K562 (cell line): ENCODE measurements around the gene NDUFA6. TPM values are rescaled to one million over a fixed set of nuclear protein-coding genes. Genes with fewer than 3 reads are reported as not detected.
A peak's percentile ranks its signal among the peaks of the same experiment; 100 is the strongest.

Experiments
- CAMTA2 ChIP-seq: fragments of 250-450 bp; sonication (Bioruptor Pico); conservative IDR thresholded peaks from 2 replicates; pipeline ENCODE4 v1.5.1; 2022
- HMGN3 ChIP-seq: IDR thresholded peaks from 2 replicates; pipeline ENCODE4 v1.6.1; 2011; ENCODE audit warnings: borderline replicate concordance, low read depth, mild to moderate bottlenecking, mixed read lengths, low read length; ENCODE audit not compliant: insufficient read length; ENCODE audit errors: extremely low read depth
- KAT7 ChIP-seq: sonication (generic); formaldehyde crosslinking; IDR thresholded peaks from 2 replicates; pipeline ENCODE4 v1.8.0; 2022; ENCODE audit warnings: missing genetic modification reagents, mild to moderate bottlenecking, borderline replicate concordance
- L3MBTL2 ChIP-seq: fragments of 450-650 bp; IDR thresholded peaks from 2 replicates; pipeline ENCODE4 v1.6.1; 2016; ENCODE audit warnings: mild to moderate bottlenecking, moderate library complexity
- SOX6 ChIP-seq: fragments of 450-650 bp; IDR thresholded peaks from 2 replicates; pipeline ENCODE4 v1.6.1; 2014; ENCODE audit warnings: mild to moderate bottlenecking
- ZBTB17 ChIP-seq: fragments of 450-650 bp; formaldehyde crosslinking; IDR thresholded peaks from 2 replicates; pipeline ENCODE4 v1.4.0; 2020; ENCODE audit warnings: mild to moderate bottlenecking
- ZNF146 ChIP-seq: IDR thresholded peaks from one replicate; pipeline ENCODE4 v1.6.1; 2018; ENCODE audit warnings: missing compliant biosample characterization; ENCODE audit not compliant: unreplicated experiment
- ZNF311 ChIP-seq: fragments of 250-450 bp; sonication (Bioruptor Pico); IDR thresholded peaks from 2 replicates; pipeline ENCODE4 v1.4.0; 2020; ENCODE audit warnings: mild to moderate bottlenecking, moderate library complexity
- ZNF584 ChIP-seq: fragments of 200-800 bp; sonication (Bioruptor generic); IDR thresholded peaks from 2 replicates; pipeline ENCODE4 v1.6.1; 2016; ENCODE audit warnings: low read depth, mild to moderate bottlenecking, missing genetic modification characterization, missing compliant biosample characterization
- polyA plus RNA-seq, 8 experiments: library from polyadenylated mRNA; depleted of rRNA in 4 of 8; stranded (reverse) in 5 of 8; unstranded in 3 of 8; fragments of >200 nt; fragmentation: Nextera tagmentation in 2 of 8; fragmentation: Illumina TruSeq in 1 of 8; extraction: Ambion mirVana in 2 of 8; extraction: Trizol in 1 of 8; gene quantifications; 2 replicates each; pipeline versions ENCODE4 v1.2.1 to v1.2.3, GENCODE V29; 2011 to 2014; ENCODE audit warnings: inconsistent platforms in 1 of 8, missing spikeins in 1 of 8
- total RNA-seq, 7 experiments: library from RNA; depleted of rRNA in 6 of 7; stranded (reverse); fragments of >200 nt in 6 of 7; fragmentation: Illumina TruSeq in 2 of 7; extraction: Trizol in 2 of 7; gene quantifications; 2 replicates each; pipeline versions ENCODE4 v1.2.1 to v1.2.3, GENCODE V29; 2011 to 2021; ENCODE audit warnings: low replicate concordance in 1 of 7
- TF ChIP-seq, protein P1 (sequence below): conservative IDR thresholded peaks from 2 replicates; pipeline ENCODE4 v1.6.1; 2011; ENCODE audit warnings: low read depth, mild to moderate bottlenecking, low read length; ENCODE audit not compliant: control insufficient read depth
- TF ChIP-seq, protein P2 (sequence below): sonication (generic); formaldehyde crosslinking; IDR thresholded peaks from 2 replicates; pipeline ENCODE4 v1.8.0; 2023; ENCODE audit warnings: missing genetic modification reagents, mild to moderate bottlenecking, borderline replicate concordance
- TF ChIP-seq, protein P3 (sequence below): fragments of 250-450 bp; sonication (Bioruptor Pico); IDR thresholded peaks from 2 replicates; pipeline ENCODE4 v1.8.0; 2022; ENCODE audit warnings: moderate library complexity, mild to moderate bottlenecking, inconsistent platforms
- TF ChIP-seq, protein P4 (sequence below): fragments of 250-450 bp; sonication (Bioruptor Pico); IDR thresholded peaks from 2 replicates; pipeline ENCODE4 v1.8.0; 2021; ENCODE audit warnings: moderate library complexity, mild to moderate bottlenecking, inconsistent platforms
- TF ChIP-seq, protein P5 (sequence below), 2 experiments: fragments of 150-350 bp in 1 of 2; IDR thresholded peaks; 2 replicates each; pipeline ENCODE4 v1.6.1; 2012 to 2016; ENCODE audit warnings: low read depth in 2 of 2, low read length in 2 of 2, mild to moderate bottlenecking in 1 of 2, moderate library complexity in 1 of 2

NDUFA6 gene
- total and polyA plus RNA-seq, 9 of the 15 experiments (the other 6 are each of a cell fraction or from before 2014, with no cell fraction given) = 90.0 to 474 (median 128) TPM

DNA sequence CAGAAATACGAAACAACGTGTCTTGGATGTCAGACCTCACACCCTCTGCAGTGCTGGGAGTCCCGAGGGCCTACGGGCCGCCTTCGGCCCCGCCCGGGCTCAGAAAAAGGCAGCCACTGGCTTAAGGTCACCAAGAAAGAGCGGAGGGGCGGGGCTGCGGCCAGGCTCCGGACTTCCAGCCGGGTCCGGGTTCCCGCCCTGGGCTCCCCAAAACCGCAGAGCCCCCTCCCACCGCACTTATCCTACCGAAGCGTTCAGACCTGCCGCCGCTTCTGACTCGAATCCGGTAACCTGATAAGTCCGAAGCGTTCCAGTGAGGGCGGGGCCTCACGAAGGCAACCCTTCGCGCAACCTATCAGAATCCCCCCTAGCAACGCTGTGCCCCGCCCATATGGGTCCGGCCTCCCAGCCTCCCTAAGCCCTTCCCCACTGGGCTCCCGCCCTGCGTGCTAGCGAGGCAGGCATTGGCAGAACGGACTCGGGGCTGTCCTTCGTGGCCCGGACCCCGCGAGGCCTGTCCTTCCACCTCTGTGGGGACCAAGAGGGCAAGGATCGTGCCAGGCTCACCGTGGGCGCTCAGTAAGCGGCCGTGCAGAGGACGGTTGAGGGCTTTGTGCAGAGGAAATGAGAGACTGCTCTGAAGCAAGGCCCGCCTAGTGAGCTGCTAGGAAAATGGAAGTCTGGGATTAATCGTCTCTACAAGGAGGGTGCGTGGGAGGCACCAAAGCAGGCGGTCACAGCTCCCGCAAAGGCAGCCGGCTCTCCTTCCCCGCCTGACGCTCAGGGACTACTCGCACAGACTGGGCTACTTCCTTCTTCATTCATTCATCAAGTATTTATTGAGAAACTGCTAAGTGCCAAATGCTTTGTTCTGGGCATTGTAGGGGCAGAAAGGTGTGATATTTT, 19.8 kb downstream of the NDUFA6 start, which contains the start of gene NAGA (continued):
- TF ChIP-seq, protein P1, sequence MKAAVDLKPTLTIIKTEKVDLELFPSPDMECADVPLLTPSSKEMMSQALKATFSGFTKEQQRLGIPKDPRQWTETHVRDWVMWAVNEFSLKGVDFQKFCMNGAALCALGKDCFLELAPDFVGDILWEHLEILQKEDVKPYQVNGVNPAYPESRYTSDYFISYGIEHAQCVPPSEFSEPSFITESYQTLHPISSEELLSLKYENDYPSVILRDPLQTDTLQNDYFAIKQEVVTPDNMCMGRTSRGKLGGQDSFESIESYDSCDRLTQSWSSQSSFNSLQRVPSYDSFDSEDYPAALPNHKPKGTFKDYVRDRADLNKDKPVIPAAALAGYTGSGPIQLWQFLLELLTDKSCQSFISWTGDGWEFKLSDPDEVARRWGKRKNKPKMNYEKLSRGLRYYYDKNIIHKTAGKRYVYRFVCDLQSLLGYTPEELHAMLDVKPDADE = no peak
- TF ChIP-seq ZBTB17 (CRISPR knock-in tag) (no peak), KAT7 (CRISPR knock-in tag) (no peak), L3MBTL2 (peak; percentile 98), SOX6 (no peak), CAMTA2 (no peak), ZNF311 (CRISPR knock-in tag) (no peak), ZNF146 (CRISPR knock-in tag) (no peak), ZNF584 (no peak), HMGN3 (peak; percentile 42)
- TF ChIP-seq, protein P2, sequence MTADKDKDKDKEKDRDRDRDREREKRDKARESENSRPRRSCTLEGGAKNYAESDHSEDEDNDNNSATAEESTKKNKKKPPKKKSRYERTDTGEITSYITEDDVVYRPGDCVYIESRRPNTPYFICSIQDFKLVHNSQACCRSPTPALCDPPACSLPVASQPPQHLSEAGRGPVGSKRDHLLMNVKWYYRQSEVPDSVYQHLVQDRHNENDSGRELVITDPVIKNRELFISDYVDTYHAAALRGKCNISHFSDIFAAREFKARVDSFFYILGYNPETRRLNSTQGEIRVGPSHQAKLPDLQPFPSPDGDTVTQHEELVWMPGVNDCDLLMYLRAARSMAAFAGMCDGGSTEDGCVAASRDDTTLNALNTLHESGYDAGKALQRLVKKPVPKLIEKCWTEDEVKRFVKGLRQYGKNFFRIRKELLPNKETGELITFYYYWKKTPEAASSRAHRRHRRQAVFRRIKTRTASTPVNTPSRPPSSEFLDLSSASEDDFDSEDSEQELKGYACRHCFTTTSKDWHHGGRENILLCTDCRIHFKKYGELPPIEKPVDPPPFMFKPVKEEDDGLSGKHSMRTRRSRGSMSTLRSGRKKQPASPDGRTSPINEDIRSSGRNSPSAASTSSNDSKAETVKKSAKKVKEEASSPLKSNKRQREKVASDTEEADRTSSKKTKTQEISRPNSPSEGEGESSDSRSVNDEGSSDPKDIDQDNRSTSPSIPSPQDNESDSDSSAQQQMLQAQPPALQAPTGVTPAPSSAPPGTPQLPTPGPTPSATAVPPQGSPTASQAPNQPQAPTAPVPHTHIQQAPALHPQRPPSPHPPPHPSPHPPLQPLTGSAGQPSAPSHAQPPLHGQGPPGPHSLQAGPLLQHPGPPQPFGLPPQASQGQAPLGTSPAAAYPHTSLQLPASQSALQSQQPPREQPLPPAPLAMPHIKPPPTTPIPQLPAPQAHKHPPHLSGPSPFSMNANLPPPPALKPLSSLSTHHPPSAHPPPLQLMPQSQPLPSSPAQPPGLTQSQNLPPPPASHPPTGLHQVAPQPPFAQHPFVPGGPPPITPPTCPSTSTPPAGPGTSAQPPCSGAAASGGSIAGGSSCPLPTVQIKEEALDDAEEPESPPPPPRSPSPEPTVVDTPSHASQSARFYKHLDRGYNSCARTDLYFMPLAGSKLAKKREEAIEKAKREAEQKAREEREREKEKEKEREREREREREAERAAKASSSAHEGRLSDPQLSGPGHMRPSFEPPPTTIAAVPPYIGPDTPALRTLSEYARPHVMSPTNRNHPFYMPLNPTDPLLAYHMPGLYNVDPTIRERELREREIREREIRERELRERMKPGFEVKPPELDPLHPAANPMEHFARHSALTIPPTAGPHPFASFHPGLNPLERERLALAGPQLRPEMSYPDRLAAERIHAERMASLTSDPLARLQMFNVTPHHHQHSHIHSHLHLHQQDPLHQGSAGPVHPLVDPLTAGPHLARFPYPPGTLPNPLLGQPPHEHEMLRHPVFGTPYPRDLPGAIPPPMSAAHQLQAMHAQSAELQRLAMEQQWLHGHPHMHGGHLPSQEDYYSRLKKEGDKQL = no peak
- TF ChIP-seq, protein P3, sequence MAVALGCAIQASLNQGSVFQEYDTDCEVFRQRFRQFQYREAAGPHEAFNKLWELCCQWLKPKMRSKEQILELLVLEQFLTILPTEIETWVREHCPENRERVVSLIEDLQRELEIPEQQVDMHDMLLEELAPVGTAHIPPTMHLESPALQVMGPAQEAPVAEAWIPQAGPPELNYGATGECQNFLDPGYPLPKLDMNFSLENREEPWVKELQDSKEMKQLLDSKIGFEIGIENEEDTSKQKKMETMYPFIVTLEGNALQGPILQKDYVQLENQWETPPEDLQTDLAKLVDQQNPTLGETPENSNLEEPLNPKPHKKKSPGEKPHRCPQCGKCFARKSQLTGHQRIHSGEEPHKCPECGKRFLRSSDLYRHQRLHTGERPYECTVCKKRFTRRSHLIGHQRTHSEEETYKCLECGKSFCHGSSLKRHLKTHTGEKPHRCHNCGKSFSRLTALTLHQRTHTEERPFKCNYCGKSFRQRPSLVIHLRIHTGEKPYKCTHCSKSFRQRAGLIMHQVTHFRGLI = no peak
- TF ChIP-seq, protein P4, sequence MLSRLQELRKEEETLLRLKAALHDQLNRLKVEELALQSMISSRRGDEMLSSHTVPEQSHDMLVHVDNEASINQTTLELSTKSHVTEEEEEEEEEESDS (CRISPR knock-in tag) = no peak
- TF ChIP-seq, protein P5, sequence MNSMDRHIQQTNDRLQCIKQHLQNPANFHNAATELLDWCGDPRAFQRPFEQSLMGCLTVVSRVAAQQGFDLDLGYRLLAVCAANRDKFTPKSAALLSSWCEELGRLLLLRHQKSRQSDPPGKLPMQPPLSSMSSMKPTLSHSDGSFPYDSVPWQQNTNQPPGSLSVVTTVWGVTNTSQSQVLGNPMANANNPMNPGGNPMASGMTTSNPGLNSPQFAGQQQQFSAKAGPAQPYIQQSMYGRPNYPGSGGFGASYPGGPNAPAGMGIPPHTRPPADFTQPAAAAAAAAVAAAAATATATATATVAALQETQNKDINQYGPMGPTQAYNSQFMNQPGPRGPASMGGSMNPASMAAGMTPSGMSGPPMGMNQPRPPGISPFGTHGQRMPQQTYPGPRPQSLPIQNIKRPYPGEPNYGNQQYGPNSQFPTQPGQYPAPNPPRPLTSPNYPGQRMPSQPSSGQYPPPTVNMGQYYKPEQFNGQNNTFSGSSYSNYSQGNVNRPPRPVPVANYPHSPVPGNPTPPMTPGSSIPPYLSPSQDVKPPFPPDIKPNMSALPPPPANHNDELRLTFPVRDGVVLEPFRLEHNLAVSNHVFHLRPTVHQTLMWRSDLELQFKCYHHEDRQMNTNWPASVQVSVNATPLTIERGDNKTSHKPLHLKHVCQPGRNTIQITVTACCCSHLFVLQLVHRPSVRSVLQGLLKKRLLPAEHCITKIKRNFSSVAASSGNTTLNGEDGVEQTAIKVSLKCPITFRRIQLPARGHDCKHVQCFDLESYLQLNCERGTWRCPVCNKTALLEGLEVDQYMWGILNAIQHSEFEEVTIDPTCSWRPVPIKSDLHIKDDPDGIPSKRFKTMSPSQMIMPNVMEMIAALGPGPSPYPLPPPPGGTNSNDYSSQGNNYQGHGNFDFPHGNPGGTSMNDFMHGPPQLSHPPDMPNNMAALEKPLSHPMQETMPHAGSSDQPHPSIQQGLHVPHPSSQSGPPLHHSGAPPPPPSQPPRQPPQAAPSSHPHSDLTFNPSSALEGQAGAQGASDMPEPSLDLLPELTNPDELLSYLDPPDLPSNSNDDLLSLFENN (IDR thresholded peaks at IDR 0.05; ENCODE audit: low read depth in 2 of 2, low read length in 2 of 2) = no peak
